ENCODE data around the gene MOB1B. TPM values are rescaled to one million over a fixed set of nuclear protein-coding genes. Genes with fewer than 3 reads are reported as not detected.
"Not testable (repeated sequence)": the region's sequence is repeated elsewhere in the genome, so short reads cannot be mapped to it uniquely, and the experiment has no call there.

Gene MOB1B
- total RNA-seq, 1 experiment from 2014 or later = 4.5 TPM

DNA sequence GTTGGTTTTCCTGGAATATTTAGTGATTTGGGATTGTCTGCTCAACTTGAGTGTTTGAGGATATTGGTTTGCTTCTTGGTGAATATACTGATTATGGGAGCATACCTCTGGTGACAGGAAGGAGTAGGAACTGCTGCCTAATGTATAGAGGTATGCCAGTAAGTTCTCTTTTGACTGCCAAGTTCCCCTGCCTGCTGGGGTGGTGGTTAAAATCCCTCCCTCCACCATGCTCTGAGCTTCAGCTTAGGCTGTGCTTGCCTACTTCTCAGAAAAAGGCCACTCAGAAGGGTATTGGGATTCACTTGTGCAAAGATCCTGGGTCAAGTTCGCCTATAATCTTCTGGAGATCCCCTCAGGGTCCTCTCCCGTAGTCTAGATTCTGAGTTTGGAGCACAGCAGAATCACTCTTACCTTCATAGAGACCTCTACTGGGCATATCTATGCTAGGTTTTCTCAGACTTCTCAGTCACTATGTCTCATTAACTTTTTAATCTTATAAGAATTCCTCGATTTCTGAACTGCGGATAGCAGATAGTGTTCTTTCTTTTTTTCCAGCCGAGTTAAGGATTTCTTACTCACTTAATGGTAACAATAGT, 46.6 kb downstream of the MOB1B start:
- DNase-seq (ENCODE audit: low read depth) = no peak

DNA sequence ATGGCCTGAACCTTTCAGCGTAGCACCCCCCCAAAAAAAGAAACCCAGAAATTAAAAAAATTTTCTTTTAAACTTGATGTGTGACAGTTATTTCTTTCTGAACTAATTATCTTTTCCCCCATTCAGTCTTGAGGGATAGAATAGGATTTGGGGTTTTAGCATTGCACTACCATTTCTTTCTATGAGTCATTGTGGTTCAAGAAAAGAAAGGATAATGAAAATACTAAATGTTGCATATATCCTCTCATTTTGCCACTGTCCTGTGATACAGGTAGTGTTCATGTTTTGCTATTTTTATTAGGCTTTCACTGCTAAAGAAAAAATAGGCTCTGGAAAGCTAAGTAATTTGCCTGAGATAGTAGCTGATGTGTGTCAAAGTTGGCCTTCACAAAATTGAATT, 51.9 kb downstream of the MOB1B start:
- peak; percentile 23 for DNase-seq (ENCODE audit: low read depth)

DNA sequence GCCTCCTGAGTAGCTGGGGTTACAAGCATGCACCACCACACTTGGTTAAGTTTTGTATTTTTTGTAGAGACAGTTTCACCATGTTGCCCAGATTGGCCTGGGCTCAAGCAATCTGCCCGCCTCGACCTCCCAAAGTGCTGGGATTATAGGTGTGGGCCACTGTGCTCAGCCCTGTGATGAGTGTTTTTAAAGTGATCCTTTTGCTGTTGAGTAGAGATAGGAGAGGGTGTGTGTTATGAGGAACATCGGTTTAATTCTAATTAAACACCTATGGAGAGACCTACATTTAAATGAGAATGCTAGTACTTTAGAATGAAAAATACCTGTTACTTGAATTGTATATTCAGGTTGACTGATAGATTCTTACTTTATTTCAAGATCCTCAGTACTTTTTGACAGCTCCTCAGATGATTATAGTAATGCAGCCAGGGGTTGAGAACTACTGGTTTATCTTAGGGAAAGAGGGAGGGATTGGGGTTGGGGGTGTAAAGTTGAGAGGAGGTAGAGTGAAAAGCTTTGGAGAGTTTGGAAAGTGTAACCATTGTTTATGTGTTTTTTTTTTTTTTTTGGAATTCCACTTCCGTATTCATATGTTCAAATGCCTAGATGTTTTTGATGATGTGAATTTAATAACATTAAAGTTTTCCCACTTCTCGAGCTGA, 54.5 kb downstream of the MOB1B start:
- no peak for DNase-seq (ENCODE audit: low read depth)

DNA sequence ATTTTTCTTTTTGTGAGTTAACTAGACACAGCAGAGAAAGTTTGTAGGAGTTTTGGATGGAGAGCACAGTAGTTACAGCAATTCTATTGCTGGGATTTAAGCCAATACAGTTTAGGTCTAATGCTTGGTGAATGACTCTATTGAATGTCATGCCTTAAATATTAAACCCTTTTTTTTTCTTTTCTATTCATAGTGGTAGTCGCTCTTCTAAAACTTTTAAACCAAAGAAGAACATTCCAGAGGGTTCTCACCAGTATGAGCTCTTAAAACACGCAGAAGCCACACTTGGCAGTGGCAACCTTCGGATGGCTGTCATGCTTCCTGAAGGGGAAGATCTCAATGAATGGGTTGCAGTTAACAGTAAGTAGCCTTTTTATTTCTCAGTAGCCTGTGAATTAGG, 56.5 kb downstream of the MOB1B start:
- no peak for DNase-seq (ENCODE audit: low read depth)

DNA sequence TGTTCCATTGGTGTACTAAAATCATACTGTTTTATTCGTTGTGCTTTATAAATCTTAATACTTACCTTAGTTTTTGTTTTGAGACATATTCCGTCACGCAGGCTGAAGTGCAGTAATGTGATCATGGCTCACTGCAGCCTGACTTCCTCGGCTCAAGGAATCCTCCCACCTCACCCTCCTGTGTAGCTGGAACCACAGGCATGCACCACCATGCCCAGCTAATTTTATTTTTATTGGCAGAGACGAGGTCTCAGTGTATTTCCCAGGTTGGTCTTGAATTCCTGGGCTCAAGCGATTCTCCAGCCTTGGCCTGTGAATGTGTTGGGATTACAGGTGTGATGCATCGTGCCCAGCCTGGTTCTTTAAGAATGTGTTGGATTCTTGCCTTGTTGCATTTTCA, 66.9 kb downstream of the MOB1B start:
- peak; percentile 4 for DNase-seq (ENCODE audit: low read depth)

DNA sequence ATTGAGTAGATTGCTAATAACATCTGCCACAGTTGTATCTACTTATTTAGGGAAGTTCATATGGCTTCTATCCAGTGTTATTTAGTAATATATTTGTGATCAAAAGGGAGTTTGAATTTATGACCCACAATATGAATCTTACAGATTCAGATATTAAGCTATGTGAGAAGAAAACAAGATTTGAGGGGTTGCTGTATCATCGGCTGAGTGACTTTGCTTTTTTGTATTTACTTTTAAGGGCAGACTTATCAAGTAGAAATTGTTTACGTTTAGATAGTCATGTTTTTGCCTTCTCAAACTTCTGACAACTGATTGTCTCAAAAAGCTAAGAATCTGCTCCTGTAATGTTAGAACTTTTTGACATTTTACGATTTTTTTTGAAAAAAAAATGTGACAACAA, 74.1 kb downstream of the MOB1B start:
- no peak for DNase-seq (ENCODE audit: low read depth)

DNA sequence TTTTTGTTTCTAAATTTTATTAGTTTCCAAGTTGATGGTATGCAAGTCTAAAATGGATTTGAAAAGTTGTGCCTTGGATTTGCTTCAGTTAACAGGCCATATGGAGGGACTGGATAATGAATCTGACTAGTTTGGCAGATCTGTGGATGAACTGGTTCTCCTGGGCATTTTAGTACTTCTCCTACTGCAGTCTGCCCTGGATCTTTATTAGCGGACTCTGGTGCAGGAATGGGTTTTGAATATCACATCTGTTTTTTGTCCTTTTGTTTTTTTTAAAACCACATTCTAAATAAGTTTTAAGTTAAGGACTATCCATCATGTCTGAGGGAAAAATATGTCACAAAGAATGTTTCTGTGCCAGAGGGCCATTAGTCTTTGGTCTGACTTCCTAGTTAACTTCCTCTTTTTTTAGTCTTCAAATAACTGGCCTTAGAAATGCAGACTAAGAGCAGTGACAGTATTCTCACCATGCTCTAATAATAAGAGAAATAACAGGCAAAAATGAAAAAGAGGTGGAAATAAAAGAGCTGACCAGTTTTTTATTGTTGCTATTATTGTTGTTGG, 77.4 kb downstream of the MOB1B start:
- no peak for DNase-seq (ENCODE audit: low read depth)

DNA sequence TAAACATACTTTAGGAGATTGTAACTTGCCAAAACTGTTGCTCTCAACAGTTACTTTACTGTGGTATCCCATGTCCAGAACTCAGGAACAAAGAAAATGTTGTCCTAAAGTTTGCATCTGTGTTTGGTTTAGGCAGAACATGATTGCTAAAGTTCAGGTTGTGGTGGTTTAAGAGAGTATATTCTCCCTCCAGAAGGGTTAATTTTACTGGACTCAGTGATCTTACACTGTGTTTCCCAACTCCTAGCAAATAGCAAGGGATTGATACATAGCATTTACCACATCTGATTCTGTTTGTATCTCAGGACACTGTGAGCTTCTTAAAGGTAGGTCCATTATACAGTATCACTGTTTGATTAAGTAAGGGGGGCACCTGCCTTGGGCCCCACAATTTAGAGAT, 78.0 kb downstream of the MOB1B start:
- no peak for DNase-seq (ENCODE audit: low read depth)

DNA sequence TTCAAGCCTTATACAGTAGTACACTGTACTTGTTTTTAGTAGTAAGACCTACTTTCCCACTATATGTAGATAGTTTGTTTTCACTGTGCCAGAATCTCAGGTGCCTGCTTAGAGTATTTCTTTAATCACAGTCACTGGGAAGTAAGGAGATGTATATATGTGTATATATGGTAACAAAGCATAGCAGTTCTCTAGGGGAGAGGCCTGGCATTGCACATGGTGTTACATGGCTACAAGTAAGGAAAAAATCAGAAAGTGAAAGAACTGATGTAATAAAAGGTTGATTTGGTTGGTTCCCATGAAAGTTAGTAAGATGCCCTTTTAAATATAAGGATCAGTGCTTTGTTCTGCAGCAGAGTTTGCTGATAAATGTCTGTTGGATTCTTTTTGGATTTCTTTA, 81.9 kb downstream of the MOB1B start:
- no peak for DNase-seq (ENCODE audit: low read depth)

DNA sequence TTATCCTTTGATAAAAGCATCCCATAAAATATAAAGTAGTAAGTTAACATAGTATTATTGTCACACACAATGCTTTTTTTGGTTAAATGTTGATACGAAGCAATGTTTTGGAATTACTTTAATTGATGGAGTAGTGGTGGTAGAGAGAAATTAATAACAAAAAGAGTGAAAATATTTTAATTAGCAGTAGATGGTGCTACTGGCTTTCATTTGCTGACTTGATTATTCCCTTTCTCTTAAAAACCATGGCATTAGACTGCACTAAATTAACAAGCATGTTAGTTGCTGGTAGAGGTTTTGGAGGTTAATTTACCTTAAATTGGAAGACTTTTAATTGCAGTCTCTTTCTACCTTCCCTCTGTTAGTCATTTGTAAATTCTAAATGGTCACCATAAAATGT, 82.4 kb downstream of the MOB1B start:
- no peak for DNase-seq (ENCODE audit: low read depth)

DNA sequence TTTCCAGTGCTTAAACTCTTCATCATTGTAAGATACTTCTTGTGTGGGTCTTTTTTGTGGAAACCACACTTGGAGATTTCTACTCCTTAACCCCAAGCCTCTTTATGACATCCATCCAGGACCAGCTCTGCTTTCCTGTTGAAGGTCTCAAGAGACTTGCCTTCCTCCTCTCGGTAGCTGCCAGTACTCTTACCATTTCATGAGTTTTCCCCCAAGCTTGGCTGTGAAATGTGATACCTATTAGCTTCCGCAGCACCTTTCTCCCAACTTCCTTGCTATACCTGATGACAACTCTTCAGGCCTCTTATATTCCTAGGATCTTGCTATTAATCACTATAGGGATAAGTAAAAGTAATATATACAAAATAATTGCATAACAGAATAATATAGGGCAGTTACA, 89.4 kb downstream of the MOB1B start:
- DNase-seq (ENCODE audit: low read depth) = no peak

DNA sequence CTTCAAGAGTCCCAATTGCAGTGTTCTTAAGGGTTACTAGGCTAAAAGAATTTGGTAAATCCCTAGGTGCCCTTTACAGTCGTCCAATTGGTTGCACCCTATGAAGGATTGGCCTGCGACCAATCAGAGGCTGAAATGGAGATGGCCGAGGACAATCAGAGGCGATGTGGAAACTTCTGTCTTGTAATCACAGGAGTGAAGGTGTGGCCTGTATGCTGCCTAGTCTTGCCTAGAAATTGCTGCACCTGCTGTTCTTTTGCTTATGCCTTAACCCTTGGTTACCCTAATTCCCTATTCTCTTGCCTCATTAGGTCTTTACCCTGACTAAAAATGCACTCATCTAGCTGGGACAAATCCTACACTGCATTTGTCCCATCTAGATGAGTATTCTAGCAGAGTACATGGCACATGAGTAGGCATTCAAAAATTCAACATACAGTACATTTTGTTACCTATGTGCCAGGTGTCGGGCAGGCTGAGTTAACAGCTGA, 90.3 kb downstream of the MOB1B start:
- no peak for DNase-seq (ENCODE audit: low read depth)

DNA sequence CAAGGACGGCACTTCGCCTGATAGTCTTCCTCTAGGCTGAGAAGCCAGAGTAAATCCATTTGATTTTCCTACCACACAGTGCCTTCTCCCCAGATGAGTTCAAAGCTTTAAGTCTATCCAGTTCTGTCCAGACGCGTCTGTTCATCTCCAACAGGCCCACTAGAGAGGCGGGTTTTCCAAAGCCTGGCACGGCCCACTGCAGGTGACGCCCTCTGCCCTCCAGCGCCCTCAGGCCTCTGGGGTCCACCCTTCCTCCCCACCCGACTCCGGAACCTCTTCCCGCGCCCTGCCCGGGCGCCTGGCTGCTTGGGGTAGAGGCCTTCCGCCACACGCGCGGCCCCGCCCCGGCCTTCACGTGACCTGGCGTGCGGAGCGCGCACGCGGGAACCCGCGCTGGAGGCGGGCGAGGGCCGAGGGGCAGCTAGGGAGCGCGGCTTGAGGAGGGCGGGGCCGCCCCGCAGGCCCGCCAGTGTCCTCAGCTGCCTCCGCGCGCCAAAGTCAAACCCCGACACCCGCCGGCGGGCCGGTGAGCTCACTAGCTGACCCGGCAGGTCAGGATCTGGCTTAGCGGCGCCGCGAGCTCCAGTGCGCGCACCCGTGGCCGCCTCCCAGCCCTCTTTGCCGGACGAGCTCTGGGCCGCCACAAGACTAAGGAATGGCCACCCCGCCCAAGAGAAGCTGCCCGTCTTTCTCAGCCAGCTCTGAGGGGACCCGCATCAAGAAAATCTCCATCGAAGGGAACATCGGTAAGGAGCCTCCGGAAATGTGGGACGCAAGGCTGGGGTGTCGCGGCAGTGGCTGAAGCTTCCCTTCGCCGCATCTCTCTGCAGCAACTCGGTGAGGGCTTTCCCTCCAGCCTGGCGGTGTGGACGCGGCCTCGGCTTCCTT, 91.3 kb downstream of the MOB1B start, which contains the start of gene DCK:
Gene DCK (plus strand): TSS at position 469 of the 888 bp plus-strand sequence. CDS start 187 bp downstream, at position 656.
- DNase-seq (ENCODE audit: low read depth) = peak; percentile 93

DNA sequence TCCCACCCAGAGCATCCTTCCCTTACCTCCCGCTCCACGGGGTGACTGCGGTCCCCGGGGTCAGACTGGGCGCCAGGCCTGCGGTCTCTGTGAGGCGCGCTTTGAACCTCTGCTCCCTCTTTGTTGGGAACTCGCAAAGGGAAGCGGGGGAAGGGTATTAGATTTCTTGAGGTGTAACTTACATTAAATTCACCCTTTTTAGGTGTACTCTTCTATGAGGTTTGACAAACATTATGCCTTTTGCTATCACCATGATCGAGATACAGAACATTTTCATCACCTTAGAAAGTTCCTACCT, 91.8 kb downstream of the MOB1B start:
- no peak for DNase-seq (ENCODE audit: low read depth)

DNA sequence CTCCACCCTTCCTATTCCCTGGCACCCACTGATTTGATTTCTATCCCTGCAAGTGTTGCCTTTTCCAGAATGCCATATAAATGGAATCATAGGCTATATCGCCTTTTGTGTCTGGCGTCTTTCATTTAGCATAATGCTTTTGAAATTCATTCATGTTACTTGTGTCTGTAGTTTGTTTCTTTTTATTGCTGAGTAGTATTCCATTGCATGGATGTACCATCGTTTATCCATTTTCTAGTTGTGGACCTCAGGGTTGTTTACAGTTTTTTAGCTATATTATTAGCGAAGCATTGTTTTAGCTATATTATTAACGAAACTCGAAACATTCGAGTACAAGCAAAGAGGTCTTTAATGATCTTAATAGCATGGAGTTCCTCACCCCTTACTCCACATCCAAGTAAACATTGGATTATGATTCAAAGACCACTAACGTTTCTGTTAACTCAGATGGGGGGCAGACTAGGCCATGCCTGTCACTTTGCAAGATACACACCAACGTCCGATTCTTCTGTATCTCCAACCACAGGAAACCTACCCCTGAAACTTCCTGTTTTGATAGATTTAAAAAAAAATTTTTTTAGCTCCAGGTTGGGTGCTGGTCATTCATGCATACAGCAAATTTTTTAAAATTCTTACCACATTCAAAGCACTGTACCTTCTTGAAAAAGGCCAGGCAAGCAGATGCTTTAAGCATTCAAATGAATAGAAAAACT, 92.4 kb downstream of the MOB1B start:
- no peak for DNase-seq (ENCODE audit: low read depth)

DNA sequence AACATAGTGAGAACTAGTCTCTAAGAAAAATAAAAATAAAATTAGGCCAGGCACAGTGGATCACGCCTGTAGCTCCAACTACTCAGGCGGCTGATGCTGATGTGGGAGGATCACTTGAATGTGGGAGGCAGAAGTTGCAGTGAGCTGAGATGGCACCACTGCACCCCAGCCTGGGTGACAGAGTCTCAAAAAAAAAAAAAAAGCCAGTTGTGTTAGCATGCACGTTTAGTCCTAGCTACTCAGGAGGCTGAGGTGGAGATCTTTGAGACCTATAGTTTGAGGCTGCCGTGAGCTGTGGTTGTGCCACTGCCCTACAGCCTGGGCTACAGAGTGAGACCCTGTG, 93.8 kb downstream of the MOB1B start:
- no peak for DNase-seq (ENCODE audit: low read depth)

DNA sequence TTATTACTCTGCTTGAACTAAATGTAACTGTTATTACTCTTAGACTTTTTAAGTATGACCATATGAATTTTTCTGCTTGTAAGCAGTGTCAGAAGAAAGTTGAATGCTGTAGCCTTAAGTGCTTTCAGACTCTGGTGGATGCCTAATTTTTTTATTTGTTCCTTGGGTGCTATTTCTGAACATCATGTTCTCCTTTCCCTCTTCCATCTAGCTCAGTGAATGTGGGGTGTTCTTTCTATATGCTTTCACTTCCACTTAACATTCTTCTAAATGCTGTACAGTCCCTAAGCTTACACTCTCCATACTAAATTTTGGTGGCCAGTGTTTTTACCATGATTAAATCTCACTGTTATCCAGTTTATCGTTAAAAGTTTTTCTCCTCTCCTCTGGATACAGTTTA, 94.9 kb downstream of the MOB1B start:
- DNase-seq (ENCODE audit: low read depth) = no peak

DNA sequence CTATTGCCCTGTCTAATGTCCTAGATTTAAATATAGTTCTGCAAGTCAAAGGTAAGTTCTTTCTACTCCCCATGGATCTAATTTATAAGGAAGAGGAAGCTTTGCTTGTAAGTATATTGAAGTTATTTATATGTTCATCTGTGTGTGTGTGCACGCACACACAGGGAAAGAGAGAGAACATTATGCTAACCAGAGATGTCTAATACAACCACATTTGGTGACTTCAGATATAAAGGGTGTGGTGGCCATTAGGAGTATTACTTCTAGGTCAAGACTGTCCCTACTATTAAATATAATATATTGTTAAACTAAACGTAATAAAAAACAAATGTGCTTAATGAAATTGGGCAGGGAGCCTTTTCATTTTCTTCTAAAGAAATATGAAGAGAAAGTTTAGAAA, 95.4 kb downstream of the MOB1B start:
- DNase-seq (ENCODE audit: low read depth) = no peak

DNA sequence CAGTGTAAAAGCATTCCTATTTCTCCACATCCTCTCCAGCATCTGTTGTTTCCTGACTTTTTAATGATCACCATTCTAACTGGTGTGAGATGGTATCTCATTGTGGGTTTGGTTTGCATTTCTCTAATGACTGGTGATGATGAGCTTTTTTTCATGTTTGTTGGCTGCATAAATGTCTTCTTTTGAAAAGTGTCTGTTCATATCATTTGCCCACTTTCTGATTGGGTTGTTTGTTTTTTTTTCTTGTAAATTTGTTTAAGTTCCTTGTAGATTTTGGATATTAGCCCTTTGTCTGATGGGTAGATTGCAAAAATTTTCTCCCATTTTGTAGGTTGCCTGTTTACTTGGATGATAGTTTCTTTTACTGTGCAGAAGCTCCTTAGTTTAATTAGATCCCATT, 97.5 kb downstream of the MOB1B start:
- DNase-seq (ENCODE audit: low read depth) = not testable (repeated sequence)

DNA sequence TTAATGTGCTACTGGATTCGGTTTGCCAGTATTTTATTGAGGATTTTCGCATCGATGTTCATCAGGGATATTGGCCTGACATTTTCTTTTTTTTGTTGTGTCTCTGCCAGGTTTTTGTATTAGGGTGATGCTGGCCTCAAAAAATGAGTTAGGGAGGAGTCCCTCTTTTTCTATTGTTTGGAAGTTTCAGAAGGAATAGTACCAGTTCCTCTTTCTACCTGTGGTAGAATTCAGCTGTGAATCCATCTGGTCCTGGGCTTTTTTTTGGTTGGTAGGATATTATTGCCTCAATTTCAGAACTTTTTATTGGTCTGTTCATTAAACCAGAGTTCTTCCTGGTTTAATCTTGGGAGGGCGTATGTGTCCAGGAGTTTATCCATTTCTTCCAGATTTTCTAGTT, 99.2 kb downstream of the MOB1B start:
- DNase-seq (ENCODE audit: low read depth) = not testable (repeated sequence)

DNA sequence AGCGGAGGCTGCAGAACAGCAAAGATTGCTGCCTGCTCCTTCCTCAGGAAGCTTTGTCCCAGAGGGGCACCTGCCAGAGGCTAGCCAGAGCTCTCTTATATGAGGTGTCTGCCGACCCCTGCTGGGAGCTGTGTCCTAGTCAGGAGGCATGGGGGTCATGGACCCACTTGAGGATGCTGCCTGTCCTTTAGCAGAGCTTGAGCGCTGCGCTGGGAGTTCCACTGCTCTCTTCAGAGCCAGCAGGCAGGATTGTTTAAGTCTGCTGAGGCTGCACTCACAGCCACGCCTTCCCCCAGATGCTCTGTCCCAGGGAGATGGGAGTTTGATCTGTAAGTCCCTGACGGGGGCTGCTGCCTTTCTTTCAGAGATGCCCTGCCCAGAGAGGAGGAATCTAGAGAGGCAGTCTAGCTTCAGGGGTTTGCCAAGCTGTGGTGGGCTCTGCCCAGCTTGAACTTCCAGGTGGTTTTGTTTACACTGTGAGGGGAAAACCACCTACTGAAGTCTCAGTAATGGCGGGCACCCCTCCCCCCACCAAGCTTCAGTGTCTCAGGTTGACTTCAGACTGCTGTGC, 102.2 kb downstream of the MOB1B start:
- no peak for DNase-seq (ENCODE audit: low read depth)
